MM.1S (cell line): ENCODE results near the gene TBX1.

ENCODE experiments used
- CTCF ChIP-seq: fragments of 300-600 bp; sonication (generic); IDR thresholded peaks from 2 replicates; pipeline ENCODE4 v1.5.1; 2016; ENCODE audit warnings: antibody characterized with exemption, low read length, mixed read lengths
- EZH2 ChIP-seq: fragments of 300-600 bp; sonication (generic); optimal IDR thresholded peaks from 2 replicates; pipeline ENCODE3; 2017; ENCODE audit warnings: low read depth, mild to moderate bottlenecking, antibody characterized with exemption, low read length, mixed read lengths

- TF ChIP-seq CTCF (no peak), EZH2 (no peak)
Observed at GRCh38 chr22:19808873-19809478, 48.4 kb downstream of the TBX1 start.
